BE2C (cell line): ENCODE data around the gene WNT16.

Experiments used
- DNase-seq: peaks from one replicate; pipeline ENCODE4 v3.0.0-alpha.2; 2020
- H3K27me3 ChIP-seq: fragments of 250-450 bp; sonication (Bioruptor Pico); 2 replicates; pipeline ENCODE4 v1.5.1; 2020; ENCODE audit warnings: mild to moderate bottlenecking
- H3K36me3 ChIP-seq: fragments of 250-450 bp; sonication (Bioruptor Pico); 2 replicates; pipeline ENCODE4 v1.5.1; 2020; ENCODE audit warnings: mild to moderate bottlenecking
- H3K4me1 ChIP-seq: fragments of 250-450 bp; sonication (Bioruptor Pico); 2 replicates; pipeline ENCODE4 v1.5.1; 2020
- H3K4me3 ChIP-seq: 2 replicates; pipeline ENCODE4 v1.5.1; 2011; ENCODE audit warnings: low read depth, low read length
- H3K9me3 ChIP-seq: fragments of 250-450 bp; sonication (Bioruptor Pico); 2 replicates; pipeline ENCODE4 v1.5.1; 2020
- CTCF ChIP-seq: IDR thresholded peaks from 2 replicates; pipeline ENCODE4 v1.5.1; 2012; ENCODE audit warnings: mild to moderate bottlenecking, low read depth, low read length

Gene WNT16

GRCh38 chr7:121298831-121299239 lies 30.0 kb upstream of the WNT16 start:
- H3K9me3 ChIP-seq = no peaks in the 10 kb centered on the region
- H3K36me3 ChIP-seq = no peaks in the 10 kb centered on the region
- no peaks in the 10 kb centered on the region for H3K4me1 ChIP-seq
- no peaks in the 10 kb centered on the region; the same call in none of the 2 replicates for H3K27me3 ChIP-seq
- no peak overlapping the region for H3K4me3 ChIP-seq
- DNase-seq = no peak
- TF ChIP-seq CTCF = no peak

- H3K36me3 ChIP-seq = no peaks in the 10 kb centered on the region
- TF ChIP-seq CTCF = no peak
- H3K9me3 ChIP-seq = no peaks in the 10 kb centered on the region
- peaks cover 1% of the 10 kb centered on the region for H3K27me3 ChIP-seq
- H3K4me3 ChIP-seq = no peak overlapping the region
- no peak for DNase-seq
- no peaks in the 10 kb centered on the region for H3K4me1 ChIP-seq
Measured at GRCh38 chr7:121300685-121301420, 27.9 kb upstream of the WNT16 start.

GRCh38 chr7:121301446-121302213 lies 27.2 kb upstream of the WNT16 start:
- DNase-seq = no peak
- Histone ChIP-seq H3K27me3 (peaks cover 9% of the 10 kb centered on the region), H3K4me3 (no peak overlapping the region), H3K4me1 (no peaks in the 10 kb centered on the region), H3K9me3 (no peaks in the 10 kb centered on the region), H3K36me3 (no peaks in the 10 kb centered on the region)
- no peak for TF ChIP-seq CTCF

- no peak for DNase-seq
- Histone ChIP-seq H3K9me3 (no peaks in the 10 kb centered on the region), H3K4me1 (no peaks in the 10 kb centered on the region), H3K27me3 (peaks cover 15% of the 10 kb centered on the region), H3K4me3 (no peak overlapping the region), H3K36me3 (no peaks in the 10 kb centered on the region)
- no peak for TF ChIP-seq CTCF
Measured at GRCh38 chr7:121302214-121302745, 26.5 kb upstream of the WNT16 start.

GRCh38 chr7:121303422-121304101 lies 25.2 kb upstream of the WNT16 start:
- Histone ChIP-seq H3K36me3 (no peaks in the 10 kb centered on the region), H3K4me1 (no peaks in the 10 kb centered on the region), H3K4me3 (no peak overlapping the region), H3K27me3 (peaks cover 23% of the 10 kb centered on the region), H3K9me3 (no peaks in the 10 kb centered on the region)
- TF ChIP-seq CTCF = no peak
- DNase-seq = no peak
